GM12892 (cell line): ENCODE data around the gene CCDC34.

ENCODE experiments used
- POLR2A ChIP-seq: IDR thresholded peaks from 2 replicates; pipeline ENCODE4 v1.6.1; 2011; ENCODE audit warnings: low read depth, low read length, control low read depth
- POLR2AphosphoS5 ChIP-seq: IDR thresholded peaks from 2 replicates; pipeline ENCODE4 v1.6.1; 2011; ENCODE audit warnings: low read depth, low read length, control low read depth
- TAF1 ChIP-seq: IDR thresholded peaks from 2 replicates; pipeline ENCODE4 v1.6.1; 2011; ENCODE audit warnings: low read depth, mild to moderate bottlenecking, control low read depth, low read length, borderline replicate concordance

GRCh38 chr11:27402450-27402849 lies 39.4 kb upstream of the CCDC34 start:
- TF ChIP-seq POLR2AphosphoS5 (no peak), POLR2A (no peak), TAF1 (no peak)
